Kidney (tissue), 14 donors: ENCODE results near the gene C1orf21. TPM values are rescaled to one million over a fixed set of nuclear protein-coding genes. Genes with fewer than 3 reads are reported as not detected.

Experiments used
- DNase-seq, 5 donors: peaks; one replicate each; pipeline ENCODE4 v3.0.0-alpha.2; 2013 to 2020
- FAIRE-seq: peaks from 2 replicates; lab custom pipeline; 2012; peaks lifted over from hg19 to GRCh38; lab: Jason Lieb, UNC
- H3K27ac ChIP-seq, 2 donors: one replicate each; pipeline ENCODE4 v1.7.0; 2013; ENCODE audit warnings: low read depth in 2 of 2, low read length in 2 of 2, inconsistent platforms in 1 of 2
- H3K27me3 ChIP-seq: one replicate; pipeline ENCODE4 v1.7.1; 2013; ENCODE audit warnings: low read length, inconsistent platforms; ENCODE audit not compliant: control insufficient read depth, insufficient read depth
- H3K36me3 ChIP-seq, 3 donors: one replicate each; pipeline versions ENCODE4 v1.7.0 to v1.7.1; 2013; ENCODE audit warnings: low read length in 3 of 3, control low read depth in 1 of 3, inconsistent platforms in 1 of 3; ENCODE audit not compliant: insufficient read depth in 3 of 3, control insufficient read depth in 2 of 3
- H3K4me1 ChIP-seq, 3 donors: one replicate each; pipeline versions ENCODE4 v1.7.0 to v1.7.1; 2013; ENCODE audit warnings: low read length in 3 of 3, inconsistent platforms in 1 of 3, low read depth in 1 of 3; ENCODE audit not compliant: control insufficient read depth in 2 of 3, insufficient read depth in 2 of 3
- H3K4me3 ChIP-seq, 3 donors: one replicate each; pipeline versions ENCODE4 v1.7.0 to v1.8.1; 2013; ENCODE audit warnings: low read length in 3 of 3, control low read depth in 1 of 3, inconsistent platforms in 1 of 3
- H3K9ac ChIP-seq, 3 donors: one replicate each; pipeline versions ENCODE4 v1.7.0 to v1.7.1; 2013; ENCODE audit warnings: low read length in 3 of 3, control low read depth in 1 of 3, inconsistent platforms in 1 of 3
- H3K9me3 ChIP-seq, 3 donors: one replicate each; pipeline versions ENCODE4 v1.7.0 to v1.7.1; 2013; ENCODE audit warnings: low read length in 3 of 3, control low read depth in 1 of 3, inconsistent platforms in 1 of 3; ENCODE audit not compliant: control insufficient read depth in 2 of 3, insufficient read depth in 1 of 3
- intact Hi-C: fragments of 100-400 bp; cut with DNase I; formaldehyde crosslinking; loops from one replicate; pipeline ENCODE4 v1.11.1; 2022
- polyA plus RNA-seq: library from polyadenylated mRNA; stranded (reverse); fragments of 350-450 nt; fragmentation: Illumina TruSeq; extraction: RNeasy Lipid Tissue Mini Kit (QIAGEN cat#74804); gene quantifications from one replicate; pipeline ENCODE4 v1.2.3, GENCODE V29; 2014; ENCODE audit warnings: low read depth, low replicate concordance; ENCODE audit not compliant: insufficient read depth
- total RNA-seq: library from RNA; stranded (reverse); fragmentation: NEBNext Ultra II Directional; extraction: Animal tissue kit (Norgen Biotek cat#: 25700); gene quantifications from one replicate; pipeline ENCODE4 v1.2.1, GENCODE V29; 2021
- TF ChIP-seq, protein P1 (sequence below): IDR thresholded peaks from 3 replicates; pipeline ENCODE4 v1.5.1; 2012; ENCODE audit warnings: mild to moderate bottlenecking, moderate library complexity, borderline replicate concordance; ENCODE audit not compliant: insufficient read depth; ENCODE audit errors: extremely low read depth
- donor health status: control.
- donor health status: control.
- donor health status: control.
- donor health status: control.
- donor health status: control.
- donor health status: DM: yes; HTN: yes; CAD: no.
- donor health status: Normal renal cell carcinoma (clear cell type).

The C1orf21 gene
- total and polyA plus RNA-seq, 2 donors from 2014 or later: 18.3 to 18.6 TPM

DNA sequence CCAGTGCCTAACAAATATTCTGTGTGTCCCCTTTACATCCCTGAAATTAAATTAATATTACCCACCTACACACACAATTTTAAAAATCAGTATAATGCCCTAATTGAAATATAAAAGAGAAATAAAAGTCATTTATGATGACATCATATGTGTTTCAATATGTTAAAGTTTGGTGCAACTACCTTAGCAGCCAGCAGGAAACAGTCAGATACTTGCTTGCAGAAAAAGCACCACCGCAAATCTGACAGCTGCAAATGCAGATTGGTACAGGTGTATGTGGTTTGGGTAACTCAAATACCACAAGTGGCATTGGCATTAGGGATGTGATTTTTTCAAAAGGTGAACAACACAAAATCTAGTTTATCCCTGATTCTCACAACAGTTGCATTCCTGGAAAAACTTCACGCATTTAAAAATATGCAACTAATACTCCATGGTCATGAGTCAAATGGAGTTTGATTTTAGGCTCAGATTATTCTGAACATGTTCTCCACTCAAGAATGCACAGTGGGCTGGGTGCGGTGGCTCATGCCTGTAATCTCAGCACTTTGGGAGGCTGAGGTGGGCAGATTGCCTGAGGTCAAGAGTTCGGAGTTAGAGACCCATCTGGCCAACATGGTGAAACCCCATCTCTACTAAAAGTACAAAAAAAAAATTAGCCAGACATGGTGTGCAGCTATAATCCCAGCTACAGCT, 261.5 kb downstream of the C1orf21 start:
- intact Hi-C loops: no loop called here
- Histone ChIP-seq H3K27ac (no peak overlapping the region), H3K4me1 (no peaks in the 10 kb centered on the region), H3K9me3 (no peaks in the 10 kb centered on the region), H3K27me3 (no peaks in the 10 kb centered on the region), H3K4me3 (no peak overlapping the region), H3K9ac (no peak overlapping the region), H3K36me3 (no peaks in the 10 kb centered on the region)
- TF ChIP-seq, protein P1, sequence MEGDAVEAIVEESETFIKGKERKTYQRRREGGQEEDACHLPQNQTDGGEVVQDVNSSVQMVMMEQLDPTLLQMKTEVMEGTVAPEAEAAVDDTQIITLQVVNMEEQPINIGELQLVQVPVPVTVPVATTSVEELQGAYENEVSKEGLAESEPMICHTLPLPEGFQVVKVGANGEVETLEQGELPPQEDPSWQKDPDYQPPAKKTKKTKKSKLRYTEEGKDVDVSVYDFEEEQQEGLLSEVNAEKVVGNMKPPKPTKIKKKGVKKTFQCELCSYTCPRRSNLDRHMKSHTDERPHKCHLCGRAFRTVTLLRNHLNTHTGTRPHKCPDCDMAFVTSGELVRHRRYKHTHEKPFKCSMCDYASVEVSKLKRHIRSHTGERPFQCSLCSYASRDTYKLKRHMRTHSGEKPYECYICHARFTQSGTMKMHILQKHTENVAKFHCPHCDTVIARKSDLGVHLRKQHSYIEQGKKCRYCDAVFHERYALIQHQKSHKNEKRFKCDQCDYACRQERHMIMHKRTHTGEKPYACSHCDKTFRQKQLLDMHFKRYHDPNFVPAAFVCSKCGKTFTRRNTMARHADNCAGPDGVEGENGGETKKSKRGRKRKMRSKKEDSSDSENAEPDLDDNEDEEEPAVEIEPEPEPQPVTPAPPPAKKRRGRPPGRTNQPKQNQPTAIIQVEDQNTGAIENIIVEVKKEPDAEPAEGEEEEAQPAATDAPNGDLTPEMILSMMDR: no peak
- FAIRE-seq: no peak
- DNase-seq: no peak

DNA sequence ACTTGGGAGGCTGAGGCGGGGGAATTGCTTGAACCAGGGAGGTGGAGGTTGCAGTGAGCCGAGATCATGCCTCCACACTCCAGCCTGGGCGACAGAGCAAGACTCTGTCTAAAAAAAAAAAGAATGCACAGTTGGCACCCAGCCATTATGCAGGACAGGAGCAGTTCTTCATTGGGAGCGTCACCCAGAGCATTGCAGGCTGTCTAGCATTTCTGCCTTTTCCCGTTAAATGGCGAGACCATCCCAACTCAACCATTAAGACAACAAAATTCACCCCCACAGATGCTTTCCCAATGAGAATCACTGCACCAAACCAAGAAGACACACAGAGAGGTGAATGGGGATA, 262.0 kb downstream of the C1orf21 start:
- FAIRE-seq (no peak), DNase-seq (no peak)
- Histone ChIP-seq H3K4me1 (no peaks in the 10 kb centered on the region), H3K9me3 (no peaks in the 10 kb centered on the region), H3K27me3 (no peaks in the 10 kb centered on the region), H3K4me3 (no peak overlapping the region), H3K36me3 (no peaks in the 10 kb centered on the region), H3K9ac (no peak overlapping the region), H3K27ac (no peak overlapping the region)
- intact Hi-C loops: no loop called here
- TF ChIP-seq, protein P1: no peak

DNA sequence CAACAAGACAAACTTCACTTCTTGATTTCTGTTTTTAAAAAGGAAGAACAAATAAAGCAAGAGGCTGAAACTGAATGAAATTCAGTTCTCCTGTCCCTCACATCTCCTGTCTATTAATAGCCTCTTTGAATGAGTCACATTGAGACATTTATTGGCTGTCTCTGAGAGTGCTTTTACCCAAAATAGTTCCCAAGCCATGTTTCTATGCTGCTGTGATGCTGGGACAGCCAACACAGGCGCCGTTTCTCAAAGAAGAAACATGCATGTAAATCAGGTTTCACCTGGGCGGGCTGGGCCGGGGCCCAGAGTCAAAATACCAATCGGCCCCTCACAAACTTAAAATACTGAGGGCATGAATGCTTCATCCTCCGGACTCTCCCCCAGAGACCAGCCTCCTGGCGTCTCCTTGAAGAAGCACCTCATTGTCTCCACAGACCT, 262.6 kb downstream of the C1orf21 start:
- H3K36me3 ChIP-seq: no peaks in the 10 kb centered on the region
- no peak overlapping the region for H3K9ac ChIP-seq
- intact Hi-C loops: no loop called here
- H3K27me3 ChIP-seq: no peaks in the 10 kb centered on the region
- no peak for FAIRE-seq
- H3K4me3 ChIP-seq: no peak overlapping the region
- H3K27ac ChIP-seq: no peak overlapping the region
- TF ChIP-seq, protein P1: no peak
- no peaks in the 10 kb centered on the region for H3K4me1 ChIP-seq
- H3K9me3 ChIP-seq: no peaks in the 10 kb centered on the region
- DNase-seq: no peak
